GM10847 (cell line): ENCODE measurements around the gene COQ6.

Experiments used
- POLR2A ChIP-seq: IDR thresholded peaks from 2 replicates; pipeline ENCODE4 v1.6.1; 2011; ENCODE audit not compliant: insufficient read length; ENCODE audit errors: extremely low read depth

COQ6 gene

GRCh38 chr14:73961192-73961591 lies 11.1 kb downstream of the COQ6 start:
- no peak for TF ChIP-seq POLR2A

- no peak for TF ChIP-seq POLR2A
These were observed 15.1 kb downstream of the COQ6 start for GRCh38 chr14:73965216-73965615.

DNA sequence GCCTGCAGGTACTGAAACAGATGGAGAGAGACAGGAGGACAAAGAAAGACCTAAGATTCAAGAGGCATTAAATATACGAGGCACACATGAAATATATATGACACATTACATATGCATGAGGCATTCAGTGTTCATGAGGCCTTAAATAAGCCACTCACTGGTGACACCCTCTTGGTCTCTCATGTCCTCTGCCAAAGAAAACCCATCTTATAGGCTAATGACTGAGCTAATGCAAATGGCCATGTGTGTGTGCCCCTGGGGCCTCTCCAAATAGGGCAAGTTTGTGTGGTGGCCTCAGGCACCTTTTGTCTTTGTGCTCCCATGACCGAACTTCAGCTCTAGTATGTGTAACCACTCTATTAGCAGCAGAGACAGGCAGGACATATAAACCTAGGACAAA lies 18.8 kb downstream of the COQ6 start:
- no peak for TF ChIP-seq POLR2A

- no peak for TF ChIP-seq POLR2A
These were observed 23.4 kb downstream of the COQ6 start for GRCh38 chr14:73973497-73973896.

DNA sequence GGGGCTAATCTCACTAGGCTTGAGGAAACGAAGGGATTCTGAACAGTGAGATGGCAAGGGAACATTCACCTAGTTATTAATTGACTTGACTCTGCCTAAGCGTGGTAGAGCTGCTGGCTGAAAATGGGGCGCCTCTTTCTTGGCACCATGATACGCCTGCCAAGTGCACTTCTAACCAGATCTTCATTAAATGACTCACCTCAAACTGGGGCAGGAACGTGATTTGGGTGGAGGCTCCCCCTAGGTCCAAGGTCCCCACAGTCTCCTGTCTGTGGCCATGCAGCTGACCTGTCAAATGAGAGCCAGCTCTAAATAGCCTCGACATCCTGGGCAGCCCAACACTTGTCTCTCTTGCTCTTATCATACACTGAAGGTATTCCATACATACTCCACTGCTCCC lies 26.0 kb downstream of the COQ6 start:
- no peak for TF ChIP-seq POLR2A

GRCh38 chr14:73977896-73978295 lies 27.8 kb downstream of the COQ6 start:
- no peak for TF ChIP-seq POLR2A

- no peak for TF ChIP-seq POLR2A
These were observed 38.0 kb downstream of the COQ6 start for GRCh38 chr14:73988065-73988464.

- no peak for TF ChIP-seq POLR2A
These were observed 41.0 kb downstream of the COQ6 start for GRCh38 chr14:73991092-73991491.

DNA sequence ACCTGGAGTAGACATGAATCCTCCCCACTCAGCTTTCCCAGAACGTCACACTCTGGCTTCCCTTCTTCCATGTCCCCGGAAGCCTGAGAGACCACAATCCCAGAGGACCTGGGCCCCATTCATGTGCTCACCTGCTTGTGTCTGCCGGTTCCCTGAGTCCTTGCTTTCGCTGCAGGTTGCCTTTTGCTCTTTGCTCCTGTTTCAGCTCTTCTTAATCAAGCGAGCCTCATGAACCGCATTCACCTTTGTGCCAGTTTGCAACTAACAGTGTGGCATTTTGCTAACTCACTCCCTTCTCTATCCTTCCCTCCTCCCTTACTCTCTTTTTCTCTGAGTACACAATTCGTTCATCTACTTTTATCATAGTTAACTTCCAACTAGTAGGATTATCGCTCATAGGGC lies 45.9 kb downstream of the COQ6 start:
- no peak for TF ChIP-seq POLR2A

- TF ChIP-seq POLR2A = no peak
These were observed 46.6 kb downstream of the COQ6 start for GRCh38 chr14:73996731-73997107.

GRCh38 chr14:73997108-73997943 lies 47.2 kb downstream of the COQ6 start:
- no peak for TF ChIP-seq POLR2A

- no peak for TF ChIP-seq POLR2A
These were observed 47.9 kb downstream of the COQ6 start for GRCh38 chr14:73997944-73998447.

GRCh38 chr14:73998726-73999125 lies 48.6 kb downstream of the COQ6 start:
- no peak for TF ChIP-seq POLR2A

GRCh38 chr14:74008843-74009499 lies 58.9 kb downstream of the COQ6 start:
- TF ChIP-seq POLR2A = no peak
